ENCODE measurements around the gene APOA5. TPM values are rescaled to one million over a fixed set of nuclear protein-coding genes. Genes with fewer than 3 reads are reported as not detected.

The APOA5 gene
- total and polyA plus RNA-seq, 2 of the 13 experiments (the other 11 are each of a cell fraction or from before 2014, with no cell fraction given), result 44.0 to 49.1 TPM

DNA sequence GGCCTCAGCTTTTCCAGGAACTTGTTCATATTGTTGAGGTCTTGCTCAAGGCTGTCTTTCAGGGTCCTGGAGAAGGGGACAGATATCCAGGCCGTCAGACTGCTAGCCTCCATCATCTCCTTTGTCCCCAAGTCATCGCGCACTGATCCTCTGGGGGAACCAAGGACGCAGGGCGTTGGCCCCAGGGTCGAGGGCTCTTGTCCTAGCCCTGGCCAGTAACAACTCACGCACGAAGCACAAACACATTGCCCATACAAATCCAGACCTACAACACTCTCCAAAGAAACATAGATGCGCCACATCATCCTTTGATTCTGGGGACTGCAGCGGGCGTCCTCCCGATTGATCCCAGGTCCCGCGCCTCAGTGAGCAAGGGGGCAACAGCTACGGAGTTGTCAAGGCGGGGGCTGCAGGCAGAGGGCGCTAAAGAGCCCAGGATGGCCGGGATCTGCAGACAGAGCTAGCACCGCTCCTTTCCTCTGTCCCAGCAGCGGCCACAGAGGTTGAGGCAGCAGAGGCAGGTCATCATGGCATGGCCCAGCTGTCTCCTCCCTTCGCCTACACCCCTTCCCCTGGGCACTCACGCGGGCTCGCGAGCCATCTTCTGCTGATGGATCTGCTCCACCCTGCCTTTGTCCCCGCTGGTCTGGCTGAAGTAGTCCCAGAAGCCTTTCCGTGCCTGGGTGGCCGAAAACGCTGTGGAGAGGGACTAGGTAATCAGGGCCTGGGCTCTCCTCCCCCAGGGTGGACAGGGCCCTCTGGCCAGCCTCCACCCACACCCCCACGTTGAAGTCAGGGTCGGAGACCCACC, 472 bp downstream of the APOA5 start (continued):
- TF ChIP-seq, protein P1, sequence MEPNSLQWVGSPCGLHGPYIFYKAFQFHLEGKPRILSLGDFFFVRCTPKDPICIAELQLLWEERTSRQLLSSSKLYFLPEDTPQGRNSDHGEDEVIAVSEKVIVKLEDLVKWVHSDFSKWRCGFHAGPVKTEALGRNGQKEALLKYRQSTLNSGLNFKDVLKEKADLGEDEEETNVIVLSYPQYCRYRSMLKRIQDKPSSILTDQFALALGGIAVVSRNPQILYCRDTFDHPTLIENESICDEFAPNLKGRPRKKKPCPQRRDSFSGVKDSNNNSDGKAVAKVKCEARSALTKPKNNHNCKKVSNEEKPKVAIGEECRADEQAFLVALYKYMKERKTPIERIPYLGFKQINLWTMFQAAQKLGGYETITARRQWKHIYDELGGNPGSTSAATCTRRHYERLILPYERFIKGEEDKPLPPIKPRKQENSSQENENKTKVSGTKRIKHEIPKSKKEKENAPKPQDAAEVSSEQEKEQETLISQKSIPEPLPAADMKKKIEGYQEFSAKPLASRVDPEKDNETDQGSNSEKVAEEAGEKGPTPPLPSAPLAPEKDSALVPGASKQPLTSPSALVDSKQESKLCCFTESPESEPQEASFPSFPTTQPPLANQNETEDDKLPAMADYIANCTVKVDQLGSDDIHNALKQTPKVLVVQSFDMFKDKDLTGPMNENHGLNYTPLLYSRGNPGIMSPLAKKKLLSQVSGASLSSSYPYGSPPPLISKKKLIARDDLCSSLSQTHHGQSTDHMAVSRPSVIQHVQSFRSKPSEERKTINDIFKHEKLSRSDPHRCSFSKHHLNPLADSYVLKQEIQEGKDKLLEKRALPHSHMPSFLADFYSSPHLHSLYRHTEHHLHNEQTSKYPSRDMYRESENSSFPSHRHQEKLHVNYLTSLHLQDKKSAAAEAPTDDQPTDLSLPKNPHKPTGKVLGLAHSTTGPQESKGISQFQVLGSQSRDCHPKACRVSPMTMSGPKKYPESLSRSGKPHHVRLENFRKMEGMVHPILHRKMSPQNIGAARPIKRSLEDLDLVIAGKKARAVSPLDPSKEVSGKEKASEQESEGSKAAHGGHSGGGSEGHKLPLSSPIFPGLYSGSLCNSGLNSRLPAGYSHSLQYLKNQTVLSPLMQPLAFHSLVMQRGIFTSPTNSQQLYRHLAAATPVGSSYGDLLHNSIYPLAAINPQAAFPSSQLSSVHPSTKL (CRISPR knock-in tag; IDR thresholded peaks at IDR 0.05), result peak; percentile 18; the same call in 1 of the 2 replicates
- TF ChIP-seq SOX6 (IDR thresholded peaks at IDR 0.05) (no peak), SOX6 (CRISPR knock-in tag; IDR thresholded peaks at IDR 0.05) (peak; percentile 81), ZNF232 (CRISPR knock-in tag; IDR thresholded peaks at IDR 0.05; ENCODE audit: borderline replicate concordance) (0 out of 2 replicates have a peak, but pooled peaks have one; percentile 48), STAT5B (CRISPR knock-in tag; IDR thresholded peaks at IDR 0.05) (no peak), NFYC (CRISPR knock-in tag; IDR thresholded peaks at IDR 0.05) (no peak), ZNF501 (CRISPR knock-in tag; IDR thresholded peaks at IDR 0.05) (peak; percentile 45; the same call in 1 of the 2 replicates), MEIS1 (CRISPR knock-in tag; IDR thresholded peaks at IDR 0.05; ENCODE audit: borderline replicate concordance) (peak; percentile 60), GATAD2A (CRISPR knock-in tag; IDR thresholded peaks at IDR 0.05) (peak; percentile 80)
- TF ChIP-seq, protein P2, sequence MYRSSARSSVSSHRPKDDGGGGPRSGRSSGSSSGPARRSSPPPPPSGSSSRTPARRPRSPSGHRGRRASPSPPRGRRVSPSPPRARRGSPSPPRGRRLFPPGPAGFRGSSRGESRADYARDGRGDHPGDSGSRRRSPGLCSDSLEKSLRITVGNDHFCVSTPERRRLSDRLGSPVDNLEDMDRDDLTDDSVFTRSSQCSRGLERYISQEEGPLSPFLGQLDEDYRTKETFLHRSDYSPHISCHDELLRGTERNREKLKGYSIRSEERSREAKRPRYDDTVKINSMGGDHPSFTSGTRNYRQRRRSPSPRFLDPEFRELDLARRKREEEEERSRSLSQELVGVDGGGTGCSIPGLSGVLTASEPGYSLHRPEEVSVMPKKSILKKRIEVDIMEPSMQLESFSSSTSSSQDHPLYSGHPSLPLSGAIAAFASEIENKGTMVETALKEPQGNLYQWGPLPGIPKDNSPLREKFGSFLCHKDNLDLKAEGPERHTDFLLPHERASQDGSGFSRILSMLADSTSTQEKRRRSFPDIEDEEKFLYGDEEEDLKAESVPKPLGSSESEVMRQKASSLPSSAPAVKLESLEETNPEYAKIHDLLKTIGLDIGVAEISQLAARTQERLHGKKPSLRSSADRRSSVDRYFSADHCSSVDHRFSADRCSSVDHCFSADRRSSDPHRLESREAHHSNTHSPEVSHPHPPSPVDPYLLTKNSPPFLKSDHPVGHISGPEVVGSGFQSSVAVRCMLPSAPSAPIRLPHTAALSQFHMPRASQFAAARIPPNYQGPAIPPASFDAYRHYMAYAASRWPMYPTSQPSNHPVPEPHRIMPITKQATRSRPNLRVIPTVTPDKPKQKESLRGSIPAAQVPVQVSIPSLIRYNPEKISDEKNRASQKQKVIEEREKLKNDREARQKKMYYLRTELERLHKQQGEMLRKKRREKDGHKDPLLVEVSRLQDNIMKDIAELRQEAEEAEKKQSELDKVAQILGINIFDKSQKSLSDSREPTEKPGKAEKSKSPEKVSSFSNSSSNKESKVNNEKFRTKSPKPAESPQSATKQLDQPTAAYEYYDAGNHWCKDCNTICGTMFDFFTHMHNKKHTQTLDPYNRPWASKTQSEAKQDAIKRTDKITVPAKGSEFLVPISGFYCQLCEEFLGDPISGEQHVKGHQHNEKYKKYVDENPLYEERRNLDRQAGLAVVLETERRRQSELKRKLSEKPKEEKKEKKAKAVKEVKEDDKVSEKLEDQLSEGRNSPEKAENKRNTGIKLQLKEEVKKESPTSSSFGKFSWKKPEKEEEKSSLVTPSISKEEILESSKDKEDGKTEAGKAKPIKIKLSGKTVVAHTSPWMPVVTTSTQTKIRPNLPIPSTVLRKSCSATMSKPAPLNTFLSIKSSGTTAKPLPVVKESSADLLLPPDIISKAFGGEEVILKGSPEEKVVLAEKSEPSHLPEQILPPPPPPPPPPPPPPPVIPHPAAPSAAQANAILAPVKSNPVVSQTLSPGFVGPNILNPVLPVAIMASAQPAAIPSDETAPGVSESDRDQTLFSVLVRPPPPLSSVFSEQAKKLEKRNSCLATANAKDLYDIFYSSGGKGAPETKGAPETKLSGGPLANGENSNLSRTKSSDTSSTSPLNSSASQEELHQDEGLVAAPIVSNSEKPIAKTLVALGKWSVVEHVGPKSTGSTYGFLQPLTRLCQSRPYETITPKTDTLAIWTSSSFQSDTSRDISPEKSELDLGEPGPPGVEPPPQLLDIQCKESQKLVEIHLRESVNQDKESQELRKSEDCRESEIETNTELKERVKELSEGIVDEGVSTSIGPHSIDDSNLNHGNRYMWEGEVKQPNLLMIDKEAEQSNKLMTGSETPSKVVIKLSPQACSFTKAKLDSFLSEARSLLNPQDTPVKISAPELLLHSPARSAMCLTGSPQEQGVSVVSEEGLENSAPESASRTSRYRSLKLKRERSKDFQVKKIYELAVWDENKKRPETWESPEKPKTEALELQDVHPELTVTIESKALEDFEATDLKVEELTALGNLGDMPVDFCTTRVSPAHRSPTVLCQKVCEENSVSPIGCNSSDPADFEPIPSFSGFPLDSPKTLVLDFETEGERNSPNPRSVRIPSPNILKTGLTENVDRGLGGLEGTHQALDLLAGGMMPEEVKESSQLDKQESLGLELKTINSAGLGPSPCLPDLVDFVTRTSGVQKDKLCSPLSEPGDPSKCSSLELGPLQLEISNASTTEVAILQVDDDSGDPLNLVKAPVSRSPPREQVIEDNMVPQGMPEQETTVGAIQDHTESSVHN (CRISPR knock-in tag; IDR thresholded peaks at IDR 0.05), result no peak
- TF ChIP-seq, protein P3, sequence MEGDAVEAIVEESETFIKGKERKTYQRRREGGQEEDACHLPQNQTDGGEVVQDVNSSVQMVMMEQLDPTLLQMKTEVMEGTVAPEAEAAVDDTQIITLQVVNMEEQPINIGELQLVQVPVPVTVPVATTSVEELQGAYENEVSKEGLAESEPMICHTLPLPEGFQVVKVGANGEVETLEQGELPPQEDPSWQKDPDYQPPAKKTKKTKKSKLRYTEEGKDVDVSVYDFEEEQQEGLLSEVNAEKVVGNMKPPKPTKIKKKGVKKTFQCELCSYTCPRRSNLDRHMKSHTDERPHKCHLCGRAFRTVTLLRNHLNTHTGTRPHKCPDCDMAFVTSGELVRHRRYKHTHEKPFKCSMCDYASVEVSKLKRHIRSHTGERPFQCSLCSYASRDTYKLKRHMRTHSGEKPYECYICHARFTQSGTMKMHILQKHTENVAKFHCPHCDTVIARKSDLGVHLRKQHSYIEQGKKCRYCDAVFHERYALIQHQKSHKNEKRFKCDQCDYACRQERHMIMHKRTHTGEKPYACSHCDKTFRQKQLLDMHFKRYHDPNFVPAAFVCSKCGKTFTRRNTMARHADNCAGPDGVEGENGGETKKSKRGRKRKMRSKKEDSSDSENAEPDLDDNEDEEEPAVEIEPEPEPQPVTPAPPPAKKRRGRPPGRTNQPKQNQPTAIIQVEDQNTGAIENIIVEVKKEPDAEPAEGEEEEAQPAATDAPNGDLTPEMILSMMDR (CRISPR knock-in tag; IDR thresholded peaks at IDR 0.05), result peak; percentile 99
- TF ChIP-seq, protein P4, sequence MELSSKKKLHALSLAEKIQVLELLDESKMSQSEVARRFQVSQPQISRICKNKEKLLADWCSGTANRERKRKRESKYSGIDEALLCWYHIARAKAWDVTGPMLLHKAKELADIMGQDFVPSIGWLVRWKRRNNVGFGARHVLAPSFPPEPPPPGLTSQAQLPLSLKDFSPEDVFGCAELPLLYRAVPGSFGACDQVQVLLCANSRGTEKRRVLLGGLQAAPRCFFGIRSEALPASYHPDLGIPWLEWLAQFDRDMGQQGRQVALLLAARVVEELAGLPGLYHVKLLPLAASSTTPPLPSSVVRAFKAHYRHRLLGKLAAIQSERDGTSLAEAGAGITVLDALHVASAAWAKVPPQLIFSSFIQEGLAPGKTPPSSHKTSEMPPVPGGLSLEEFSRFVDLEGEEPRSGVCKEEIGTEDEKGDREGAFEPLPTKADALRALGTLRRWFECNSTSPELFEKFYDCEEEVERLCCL (CRISPR knock-in tag; IDR thresholded peaks at IDR 0.05; ENCODE audit: borderline replicate concordance), result 0 out of 2 replicates have a peak, but pooled peaks have one; percentile 78

Data from HepG2 (cell line).